HG02798 (cell line): Measurements from ENCODE around the gene MECP2.

ENCODE experiments used
- ATAC-seq: cut with Tn5 transposase; IDR thresholded peaks from one replicate; pipeline ENCODE4 v1.9.1; 2021; ENCODE audit warnings: mild to moderate bottlenecking; ENCODE audit not compliant: unreplicated experiment, poor library complexity

MECP2 gene

GRCh38 chrX:153973127-153974002 is 124.2 kb downstream of the MECP2 start:
- ATAC-seq = no peak

GRCh38 chrX:153972368-153973126 is 125.0 kb downstream of the MECP2 start, which contains the start of gene TMEM187:
Gene TMEM187 (plus strand): TSS chrX:153972754. CDS start chrX:153982063, 9,309 bp downstream.
- ATAC-seq = peak; percentile 59
